NB4 (cell line): Measurements from ENCODE around the gene FUBP3.

ENCODE experiments used
- DNase-seq: peaks from one replicate; pipeline ENCODE4 v3.0.0; 2010; ENCODE audit warnings: low read depth
- H3K4me3 ChIP-seq: one replicate; pipeline ENCODE4 v1.5.1; 2011; ENCODE audit warnings: mild to moderate bottlenecking, low read depth, low read length, moderate library complexity
- CTCF ChIP-seq: IDR thresholded peaks from one replicate; pipeline ENCODE4 v1.5.1; 2012; ENCODE audit warnings: low read depth, low read length
- MAX ChIP-seq: IDR thresholded peaks from 2 replicates; pipeline ENCODE4 v1.6.1; 2011; ENCODE audit warnings: low read depth, low read length
- MYC ChIP-seq: IDR thresholded peaks from 2 replicates; pipeline ENCODE4 v1.6.1; 2011; ENCODE audit warnings: low read depth, low read length
- POLR2A ChIP-seq: IDR thresholded peaks from 2 replicates; pipeline ENCODE4 v1.6.1; 2011; ENCODE audit warnings: mild to moderate bottlenecking; ENCODE audit not compliant: insufficient read length; ENCODE audit errors: extremely low read depth

FUBP3 gene

DNA sequence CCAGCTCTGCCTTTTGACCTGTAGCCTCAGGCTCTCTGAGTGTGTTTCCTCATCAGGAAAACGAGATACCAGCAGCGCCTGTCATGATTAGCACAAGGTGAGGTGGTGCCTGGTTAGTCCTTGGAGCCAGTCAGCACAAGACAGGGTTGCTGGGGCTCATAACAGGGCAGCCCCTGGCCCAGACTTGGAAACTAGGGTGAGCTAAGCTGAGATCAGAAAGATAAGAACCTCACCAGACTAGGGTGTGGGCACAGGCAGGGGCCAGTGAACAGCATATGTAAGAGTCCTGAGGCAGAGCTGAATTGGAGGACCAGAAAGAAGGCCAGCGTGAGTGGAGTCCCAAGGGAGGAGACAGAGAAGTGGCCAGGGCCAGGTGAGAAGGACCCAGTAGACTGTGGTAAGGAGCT, 42.7 kb upstream of the FUBP3 start:
- DNase-seq = no peak
- TF ChIP-seq MYC = no peak
- TF ChIP-seq MAX = no peak
- no peak for TF ChIP-seq POLR2A
- no peak for TF ChIP-seq CTCF
- H3K4me3 ChIP-seq = no peak overlapping the region

DNA sequence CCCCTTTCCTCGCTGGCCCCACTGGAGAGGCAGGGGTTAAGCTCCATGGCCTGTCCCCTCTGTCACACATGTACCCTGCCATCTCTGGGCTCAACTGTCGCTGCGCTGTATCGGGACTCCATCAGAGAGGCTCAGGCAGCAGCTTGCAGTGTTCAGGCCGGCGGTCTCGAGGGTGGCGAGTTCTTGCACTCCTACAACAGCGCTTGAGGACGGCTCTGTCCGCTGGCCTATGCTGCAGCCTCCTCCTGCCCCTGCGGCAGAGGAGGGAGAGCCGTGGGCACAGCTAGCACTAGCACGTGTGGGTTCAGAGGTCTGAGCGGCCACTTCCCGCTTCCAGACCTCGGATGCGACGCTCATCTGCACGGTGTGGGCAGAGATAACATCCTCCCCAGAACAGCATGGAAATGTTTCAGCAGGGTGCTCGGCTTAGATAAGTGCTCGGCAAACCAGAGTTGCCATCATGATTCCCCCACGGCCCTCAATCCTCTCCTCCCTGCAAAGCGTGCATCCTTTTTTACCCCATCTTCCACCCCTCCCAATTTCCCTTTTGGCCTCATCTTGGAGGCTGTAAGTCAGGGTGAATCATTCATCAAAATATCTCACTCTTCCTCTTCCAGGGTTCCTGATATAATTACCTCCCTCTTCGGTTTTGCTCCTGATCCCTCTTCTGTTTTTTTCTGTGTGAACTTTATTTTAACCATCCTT, 41.9 kb upstream of the FUBP3 start:
- peak; percentile 33 for DNase-seq
- no peak overlapping the region for H3K4me3 ChIP-seq
- TF ChIP-seq POLR2A (no peak), MAX (0 out of 2 replicates have a peak, but pooled peaks have one; percentile 14), CTCF (no peak), MYC (no peak)

GRCh38 chr9:130539420-130540223, 39.8 kb upstream of the FUBP3 start:
- TF ChIP-seq POLR2A = no peak
- no peak for TF ChIP-seq CTCF
- no peak for TF ChIP-seq MYC
- TF ChIP-seq MAX = no peak
- no peak for DNase-seq
- no peak overlapping the region for H3K4me3 ChIP-seq

DNA sequence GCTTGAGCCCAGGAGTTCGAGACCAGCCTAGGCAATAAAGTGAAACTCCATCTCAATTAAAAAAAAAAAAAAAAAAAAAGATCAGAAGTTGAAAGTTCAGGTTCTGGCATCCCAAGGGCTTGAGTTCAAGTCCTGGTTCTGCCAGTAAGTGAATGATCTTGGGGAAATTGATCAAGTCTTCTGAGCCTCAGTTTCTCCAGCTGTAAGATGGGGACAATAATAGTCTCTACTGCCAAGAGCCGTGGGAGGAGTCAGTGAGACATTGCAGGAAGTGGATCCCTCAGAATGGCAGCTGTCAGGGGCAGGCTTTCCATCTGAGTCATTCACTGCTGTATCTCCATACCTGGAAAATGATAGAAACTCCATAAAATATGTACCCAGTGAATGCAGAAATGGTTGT, 37.8 kb upstream of the FUBP3 start:
- no peak for TF ChIP-seq POLR2A
- TF ChIP-seq CTCF = no peak
- TF ChIP-seq MYC = no peak
- no peak for TF ChIP-seq MAX
- no peak for DNase-seq
- H3K4me3 ChIP-seq = no peak overlapping the region

DNA sequence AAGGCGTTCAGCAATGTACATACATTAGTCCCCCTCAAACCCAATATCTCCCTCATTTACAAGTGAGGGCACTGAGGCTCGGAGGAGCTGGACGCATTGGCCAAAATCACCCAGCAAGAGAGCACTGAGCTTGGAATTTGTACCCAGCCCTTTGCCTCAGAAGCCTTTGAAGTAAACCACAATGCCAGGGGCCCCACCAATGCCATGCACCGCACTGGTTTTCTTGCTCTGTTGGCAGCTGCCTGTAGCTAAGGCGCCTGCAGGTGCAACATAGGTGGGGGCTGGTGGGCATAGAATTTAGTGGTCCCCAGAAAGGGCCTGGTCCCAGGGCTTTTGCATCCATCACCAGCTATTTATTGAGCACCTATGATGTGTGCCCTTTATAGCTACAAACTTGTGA, 37.3 kb upstream of the FUBP3 start:
- no peak overlapping the region for H3K4me3 ChIP-seq
- TF ChIP-seq CTCF (no peak), MYC (no peak), POLR2A (no peak), MAX (no peak)
- no peak for DNase-seq
